ENCODE results near the gene LANCL2.
A peak's percentile ranks its signal among the peaks of the same experiment; 100 is the strongest.
"Not testable (repeated sequence)": the region's sequence is repeated elsewhere in the genome, so short reads cannot be mapped to it uniquely, and the experiment has no call there.

The LANCL2 gene

GRCh38 chr7:55413442-55413841, 48.3 kb downstream of the LANCL2 start:
- no peak for DNase-seq (ENCODE audit: extremely low read depth, insufficient read length)
- Histone ChIP-seq H3K27me3 (replicated peaks; ENCODE audit: control insufficient read depth, insufficient read depth, low read length) (no peaks in the 10 kb centered on the region), H3K4me3 (replicated peaks; ENCODE audit: low read depth, low read length) (no peak overlapping the region), H3K36me3 (ENCODE audit: control insufficient read depth, insufficient read depth, low read length) (peaks cover 3% of the 10 kb centered on the region)
- TF ChIP-seq, protein P1, sequence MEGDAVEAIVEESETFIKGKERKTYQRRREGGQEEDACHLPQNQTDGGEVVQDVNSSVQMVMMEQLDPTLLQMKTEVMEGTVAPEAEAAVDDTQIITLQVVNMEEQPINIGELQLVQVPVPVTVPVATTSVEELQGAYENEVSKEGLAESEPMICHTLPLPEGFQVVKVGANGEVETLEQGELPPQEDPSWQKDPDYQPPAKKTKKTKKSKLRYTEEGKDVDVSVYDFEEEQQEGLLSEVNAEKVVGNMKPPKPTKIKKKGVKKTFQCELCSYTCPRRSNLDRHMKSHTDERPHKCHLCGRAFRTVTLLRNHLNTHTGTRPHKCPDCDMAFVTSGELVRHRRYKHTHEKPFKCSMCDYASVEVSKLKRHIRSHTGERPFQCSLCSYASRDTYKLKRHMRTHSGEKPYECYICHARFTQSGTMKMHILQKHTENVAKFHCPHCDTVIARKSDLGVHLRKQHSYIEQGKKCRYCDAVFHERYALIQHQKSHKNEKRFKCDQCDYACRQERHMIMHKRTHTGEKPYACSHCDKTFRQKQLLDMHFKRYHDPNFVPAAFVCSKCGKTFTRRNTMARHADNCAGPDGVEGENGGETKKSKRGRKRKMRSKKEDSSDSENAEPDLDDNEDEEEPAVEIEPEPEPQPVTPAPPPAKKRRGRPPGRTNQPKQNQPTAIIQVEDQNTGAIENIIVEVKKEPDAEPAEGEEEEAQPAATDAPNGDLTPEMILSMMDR (IDR thresholded peaks at IDR 0.05; ENCODE audit: insufficient read depth, low read length, poor library complexity, severe bottlenecking) = no peak

DNA sequence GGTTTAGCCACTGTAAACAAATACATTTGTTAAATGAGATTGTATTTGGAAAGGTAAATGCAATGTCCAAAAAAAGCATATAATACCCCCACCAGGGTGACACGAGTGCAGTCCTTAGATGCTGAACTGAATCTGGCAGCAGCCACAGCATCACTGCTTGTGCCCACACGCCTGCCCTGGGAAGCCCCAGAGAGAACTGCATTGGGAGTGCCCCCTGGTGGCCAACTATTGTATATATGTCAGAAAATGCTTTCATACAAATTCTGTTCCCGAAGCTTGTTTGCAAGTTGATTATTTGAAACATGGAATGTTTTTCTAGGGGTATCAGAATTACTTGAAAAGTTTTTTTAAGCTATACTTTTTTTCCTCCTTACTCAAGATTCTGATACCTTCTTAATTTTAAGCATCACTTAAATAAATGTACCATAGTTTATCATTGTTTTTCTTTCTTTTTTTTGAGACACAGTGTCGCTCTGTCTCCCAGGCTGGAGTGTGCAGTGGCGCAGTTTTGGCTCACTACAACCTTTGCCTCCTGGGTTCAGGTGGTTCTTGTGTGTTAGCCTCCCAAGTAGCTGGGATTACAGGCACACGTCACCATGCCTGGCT, 50.1 kb downstream of the LANCL2 start:
- peak; percentile 36 for DNase-seq (ENCODE audit: extremely low read depth, insufficient read length)
- TF ChIP-seq, protein P1 (IDR thresholded peaks at IDR 0.05; ENCODE audit: insufficient read depth, low read length, poor library complexity, severe bottlenecking) = peak; percentile 64
- H3K4me3 ChIP-seq (replicated peaks; ENCODE audit: low read depth, low read length) = no peak overlapping the region
- no peaks in the 10 kb centered on the region for H3K27me3 ChIP-seq (replicated peaks; ENCODE audit: control insufficient read depth, insufficient read depth, low read length)
- H3K36me3 ChIP-seq (ENCODE audit: control insufficient read depth, insufficient read depth, low read length) = peaks cover 3% of the 10 kb centered on the region

DNA sequence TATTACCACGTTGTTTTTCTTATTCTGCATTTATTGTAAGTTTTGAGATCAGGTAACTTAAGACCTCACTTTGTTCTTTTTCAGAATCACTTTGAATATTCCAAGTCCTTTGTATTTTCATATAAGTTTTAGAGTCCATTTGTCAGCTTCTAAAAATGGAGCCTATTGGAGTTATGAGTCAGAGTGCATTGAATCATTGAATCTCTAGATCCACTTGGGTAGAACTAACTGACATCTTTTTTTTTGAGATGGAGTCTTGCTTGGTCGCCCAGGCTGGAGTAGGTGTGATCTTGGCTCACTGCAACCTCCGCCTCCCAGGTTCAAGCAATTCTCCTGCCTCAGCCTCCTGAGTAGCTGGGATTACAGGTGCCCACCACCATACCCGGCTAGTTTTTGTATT, 52.3 kb downstream of the LANCL2 start:
- not testable (repeated sequence) for H3K27me3 ChIP-seq (replicated peaks; ENCODE audit: control insufficient read depth, insufficient read depth, low read length); H3K4me3 ChIP-seq (replicated peaks; ENCODE audit: low read depth, low read length); DNase-seq (ENCODE audit: extremely low read depth, insufficient read length); H3K36me3 ChIP-seq (ENCODE audit: control insufficient read depth, insufficient read depth, low read length)

DNA sequence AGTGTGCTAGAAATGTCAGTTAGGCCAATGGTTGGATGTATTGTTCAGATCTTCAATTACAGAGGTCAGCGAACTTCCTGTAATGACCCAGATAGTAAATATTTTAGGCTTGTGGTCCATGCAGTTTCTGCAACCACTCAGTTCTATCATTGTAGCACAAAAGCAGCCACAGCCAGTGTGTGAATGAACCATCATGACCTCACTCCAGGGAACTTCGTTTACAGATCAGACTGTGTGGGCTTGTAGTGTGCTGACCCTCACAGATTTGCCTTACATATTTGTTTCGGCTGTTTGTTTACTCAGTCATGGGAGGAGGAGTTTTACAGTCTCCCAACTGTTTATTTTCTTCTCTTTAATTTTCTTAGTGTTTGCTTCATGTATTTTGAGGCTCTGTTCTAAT, 55.4 kb downstream of the LANCL2 start:
- H3K27me3 ChIP-seq (replicated peaks; ENCODE audit: control insufficient read depth, insufficient read depth, low read length) = no peaks in the 10 kb centered on the region
- no peak overlapping the region for H3K4me3 ChIP-seq (replicated peaks; ENCODE audit: low read depth, low read length)
- peaks cover 6% of the 10 kb centered on the region for H3K36me3 ChIP-seq (ENCODE audit: control insufficient read depth, insufficient read depth, low read length)
- DNase-seq (ENCODE audit: extremely low read depth, insufficient read length) = no peak
- TF ChIP-seq, protein P1 (IDR thresholded peaks at IDR 0.05; ENCODE audit: insufficient read depth, low read length, poor library complexity, severe bottlenecking) = no peak

- no peaks in the 10 kb centered on the region for H3K27me3 ChIP-seq (replicated peaks; ENCODE audit: control insufficient read depth, insufficient read depth, low read length)
- TF ChIP-seq, protein P1 (IDR thresholded peaks at IDR 0.05; ENCODE audit: insufficient read depth, low read length, poor library complexity, severe bottlenecking) = no peak
- no peak for DNase-seq (ENCODE audit: extremely low read depth, insufficient read length)
- peaks cover 10% of the 10 kb centered on the region for H3K36me3 ChIP-seq (ENCODE audit: control insufficient read depth, insufficient read depth, low read length)
- no peak overlapping the region for H3K4me3 ChIP-seq (replicated peaks; ENCODE audit: low read depth, low read length)
These were observed 58.2 kb downstream of the LANCL2 start for GRCh38 chr7:55423277-55423711.

- H3K36me3 ChIP-seq (ENCODE audit: control insufficient read depth, insufficient read depth, low read length) = peaks cover 10% of the 10 kb centered on the region
- TF ChIP-seq, protein P1 (IDR thresholded peaks at IDR 0.05; ENCODE audit: insufficient read depth, low read length, poor library complexity, severe bottlenecking) = no peak
- DNase-seq (ENCODE audit: extremely low read depth, insufficient read length) = no peak
These were observed 58.8 kb downstream of the LANCL2 start for GRCh38 chr7:55423891-55424290.

More at GRCh38 chr7:55423891-55424290, 58.8 kb downstream of the LANCL2 start:
- no peaks in the 10 kb centered on the region for H3K27me3 ChIP-seq (replicated peaks; ENCODE audit: control insufficient read depth, insufficient read depth, low read length)
- H3K4me3 ChIP-seq (replicated peaks; ENCODE audit: low read depth, low read length) = no peak overlapping the region

Measured in GM06990 (cell line).